Glutamatergic neuron (in vitro differentiated cells): ENCODE results near the gene ZNF185. TPM values are rescaled to one million over a fixed set of nuclear protein-coding genes. Genes with fewer than 3 reads are reported as not detected.

ENCODE experiments used
- total RNA-seq: library from RNA; stranded (reverse); fragmentation: NEBNext Ultra II Directional; extraction: Animal tissue kit (Norgen Biotek cat#: 25700); gene quantifications from one replicate; pipeline ENCODE4 v1.2.1, GENCODE V29; 2021; ENCODE audit not compliant: unreplicated experiment

The ZNF185 gene
- total RNA-seq, 1 donor from 2014 or later = 1.1 TPM

Other genes with a start within 250 kb of the ZNF185 start
- not detected for gene MAGEA3, start 199.3 kb upstream of the ZNF185 start, total RNA-seq
- not detected for gene CSAG2, start 188.8 kb upstream of the ZNF185 start, total RNA-seq
- 10.6 TPM for gene MAGEA2B, start 183.4 kb upstream of the ZNF185 start, total RNA-seq
- 0.98 TPM for gene CSAG1, start 164.3 kb upstream of the ZNF185 start, total RNA-seq
- 1.1 TPM for gene MAGEA12, start 164.3 kb upstream of the ZNF185 start, total RNA-seq
- gene MAGEA2, start 144.2 kb upstream of the ZNF185 start, total RNA-seq = 2.7 TPM
- gene CSAG3, start 138.8 kb upstream of the ZNF185 start, total RNA-seq = 7.4 TPM
- 0.32 TPM for gene MAGEA6, start 128.4 kb upstream of the ZNF185 start, total RNA-seq
- 23.6 TPM for gene CETN2, start 67.3 kb upstream of the ZNF185 start, total RNA-seq
- 36.1 TPM for gene NSDHL, start 67.0 kb upstream of the ZNF185 start, total RNA-seq
- gene PNMA5, start 96.0 kb downstream of the ZNF185 start, total RNA-seq = not detected
- 7.8 TPM for gene PNMA3, start 158.4 kb downstream of the ZNF185 start, total RNA-seq
- 14.0 TPM for gene PNMA6A, start 174.4 kb downstream of the ZNF185 start, total RNA-seq